ENCODE results near the gene RFTN1.

DNA sequence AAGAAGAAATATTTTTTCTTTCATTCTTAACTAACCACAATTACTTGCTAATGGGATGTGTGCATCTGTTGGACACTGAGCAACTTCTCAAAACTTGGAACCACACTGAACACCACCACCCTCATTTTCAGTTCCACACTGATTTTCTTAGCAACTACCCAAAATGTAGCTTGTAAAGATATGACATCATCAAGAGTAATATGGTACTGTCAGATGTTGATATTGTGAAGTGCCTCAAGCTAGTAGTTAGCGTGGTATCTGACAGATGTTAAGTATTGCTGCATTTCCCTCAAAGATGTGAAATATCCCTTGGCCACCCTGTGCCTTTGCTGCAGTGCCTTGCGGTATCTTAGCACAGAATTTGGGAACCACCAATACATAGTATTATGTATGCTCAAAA is 9.3 kb downstream of the RFTN1 start:
- peak; percentile 87 for TF ChIP-seq SPI1 (IDR thresholded peaks at IDR 0.05; ENCODE audit: borderline replicate concordance, insufficient read depth, low read depth, low read length)
- TF ChIP-seq, protein P1, sequence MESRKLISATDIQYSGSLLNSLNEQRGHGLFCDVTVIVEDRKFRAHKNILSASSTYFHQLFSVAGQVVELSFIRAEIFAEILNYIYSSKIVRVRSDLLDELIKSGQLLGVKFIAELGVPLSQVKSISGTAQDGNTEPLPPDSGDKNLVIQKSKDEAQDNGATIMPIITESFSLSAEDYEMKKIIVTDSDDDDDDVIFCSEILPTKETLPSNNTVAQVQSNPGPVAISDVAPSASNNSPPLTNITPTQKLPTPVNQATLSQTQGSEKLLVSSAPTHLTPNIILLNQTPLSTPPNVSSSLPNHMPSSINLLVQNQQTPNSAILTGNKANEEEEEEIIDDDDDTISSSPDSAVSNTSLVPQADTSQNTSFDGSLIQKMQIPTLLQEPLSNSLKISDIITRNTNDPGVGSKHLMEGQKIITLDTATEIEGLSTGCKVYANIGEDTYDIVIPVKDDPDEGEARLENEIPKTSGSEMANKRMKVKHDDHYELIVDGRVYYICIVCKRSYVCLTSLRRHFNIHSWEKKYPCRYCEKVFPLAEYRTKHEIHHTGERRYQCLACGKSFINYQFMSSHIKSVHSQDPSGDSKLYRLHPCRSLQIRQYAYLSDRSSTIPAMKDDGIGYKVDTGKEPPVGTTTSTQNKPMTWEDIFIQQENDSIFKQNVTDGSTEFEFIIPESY (IDR thresholded peaks at IDR 0.05), result no peak
- no peak for TF ChIP-seq CTCF (IDR thresholded peaks at IDR 0.05 in 2 of 3, conservative IDR thresholded peaks at IDR 0.05 in 1 of 3; ENCODE audit: control insufficient read depth in 2 of 3, extremely low read depth in 1 of 3, insufficient read depth in 1 of 3, low read depth in 3 of 3, low read length in 3 of 3)
- no peak for TF ChIP-seq CEBPB (IDR thresholded peaks at IDR 0.05; ENCODE audit: borderline replicate concordance in 1 of 2, low read depth in 2 of 2, low read length in 2 of 2)
- TF ChIP-seq CREM (IDR thresholded peaks at IDR 0.05; ENCODE audit: low read depth), result peak; percentile 89; the same call in 1 of the 2 replicates
